ENCODE results near the gene KRTAP25-1.

KRTAP25-1 gene

DNA sequence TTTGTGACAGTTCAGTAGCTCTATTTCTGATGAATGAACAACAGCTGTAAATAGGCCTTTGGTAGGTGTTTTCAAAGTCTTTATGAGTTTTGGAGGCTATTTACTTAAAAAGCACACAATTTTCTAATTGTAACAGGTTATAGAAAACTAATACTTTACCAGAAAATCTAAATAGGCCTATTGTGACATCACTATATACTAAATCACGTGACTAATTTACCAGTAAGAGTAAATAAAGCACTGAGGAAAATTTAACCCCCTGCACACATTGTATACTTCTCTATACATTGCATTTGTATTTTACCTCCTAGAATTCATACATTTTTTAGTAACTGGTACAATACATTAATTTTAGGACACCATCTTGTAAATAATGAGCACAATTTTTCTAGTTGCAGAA is 15.8 kb upstream of the KRTAP25-1 start:
- Histone ChIP-seq H3K14ac (ENCODE audit: low read length) (no peak overlapping the region), H3K23ac (ENCODE audit: low read length) (no peak overlapping the region), H3K27me3 (ENCODE audit: insufficient read depth, low read length) (no peaks in the 10 kb centered on the region), H3K79me1 (ENCODE audit: low read length) (no peaks in the 10 kb centered on the region), H3K4ac (ENCODE audit: low read depth, low read length) (no peak overlapping the region), H4K12ac (ENCODE audit: low read depth, low read length) (no peak overlapping the region), H2AFZ (ENCODE audit: insufficient read depth, low read length, poor library complexity) (no peak overlapping the region), H3K9me3 (ENCODE audit: insufficient read depth, low read depth, low read length) (no peaks in the 10 kb centered on the region), H3K18ac (ENCODE audit: low read length) (no peak overlapping the region), H4K91ac (ENCODE audit: low read depth, low read length) (no peak overlapping the region), H3K36me3 (ENCODE audit: control insufficient read depth in 1 of 2, insufficient read depth in 2 of 2, low read length in 2 of 2) (no peaks in the 10 kb centered on the region), H3K4me3 (ENCODE audit: low read depth, low read length) (no peak overlapping the region), H2BK5ac (ENCODE audit: low read depth, low read length, poor library complexity) (no peak overlapping the region), H3K9ac (ENCODE audit: low read length) (no peak overlapping the region), H3K79me2 (ENCODE audit: control insufficient read depth, insufficient read depth, low read length, poor library complexity) (no peaks in the 10 kb centered on the region), H3K4me1 (ENCODE audit: control insufficient read depth in 1 of 2, insufficient read depth in 2 of 2, low read length in 2 of 2) (no peaks in the 10 kb centered on the region), H2BK120ac (ENCODE audit: insufficient read depth, low read length, poor library complexity) (no peak overlapping the region), H2AK5ac (ENCODE audit: low read length) (no peak overlapping the region), H3K4me2 (ENCODE audit: low read length) (no peak overlapping the region), H4K8ac (ENCODE audit: low read depth, low read length) (no peak overlapping the region), H3K27ac (ENCODE audit: low read depth, low read length) (no peak overlapping the region), H2BK12ac (ENCODE audit: low read length) (no peak overlapping the region)
- no CpG with 5 or more reads among the region's 1 CpG for WGBS (ENCODE audit: extremely low coverage, insufficient coverage, insufficient read length)
- no peak for DNase-seq

GRCh38 chr21:30282850-30283249 is 6.5 kb downstream of the KRTAP25-1 start, which contains the start of gene KRTAP24-1:
TSS of gene KRTAP24-1 (minus strand) at chr21:30282950. CDS start at chr21:30282932, 18 bp downstream.
- Histone ChIP-seq H3K9me3 (ENCODE audit: insufficient read depth, low read depth, low read length) (no peaks in the 10 kb centered on the region), H4K12ac (ENCODE audit: low read depth, low read length) (no peak within 1 kb of the TSS), H3K14ac (ENCODE audit: low read length) (no peak within 1 kb of the TSS), H3K18ac (ENCODE audit: low read length) (no peak within 1 kb of the TSS), H4K8ac (ENCODE audit: low read depth, low read length) (no peak within 1 kb of the TSS), H3K23ac (ENCODE audit: low read length) (no peak within 1 kb of the TSS), H3K4me1 (ENCODE audit: control insufficient read depth in 1 of 2, insufficient read depth in 2 of 2, low read length in 2 of 2) (no peaks in the 10 kb centered on the region), H3K4me2 (ENCODE audit: low read length) (no peak within 1 kb of the TSS), H2BK12ac (ENCODE audit: low read length) (no peak within 1 kb of the TSS), H3K27me3 (ENCODE audit: insufficient read depth, low read length) (no peaks in the 10 kb centered on the region), H2AK5ac (ENCODE audit: low read length) (no peak within 1 kb of the TSS), H3K4me3 (ENCODE audit: low read depth, low read length) (peak within 1 kb of the TSS; percentile 26), H3K4ac (ENCODE audit: low read depth, low read length) (no peak within 1 kb of the TSS), H2AFZ (ENCODE audit: insufficient read depth, low read length, poor library complexity) (no peak within 1 kb of the TSS), H3K36me3 (ENCODE audit: control insufficient read depth in 1 of 2, insufficient read depth in 2 of 2, low read length in 2 of 2) (no peaks in the 10 kb centered on the region), H2BK120ac (ENCODE audit: insufficient read depth, low read length, poor library complexity) (no peak within 1 kb of the TSS), H3K27ac (ENCODE audit: low read depth, low read length) (no peak within 1 kb of the TSS), H2BK5ac (ENCODE audit: low read depth, low read length, poor library complexity) (no peak within 1 kb of the TSS), H3K79me2 (ENCODE audit: control insufficient read depth, insufficient read depth, low read length, poor library complexity) (no peaks in the 10 kb centered on the region), H3K9ac (ENCODE audit: low read length) (no peak within 1 kb of the TSS), H3K79me1 (ENCODE audit: low read length) (no peaks in the 10 kb centered on the region), H4K91ac (ENCODE audit: low read depth, low read length) (no peak within 1 kb of the TSS)
- no CpG with 5 or more reads among the region's 3 CpGs for WGBS (ENCODE audit: extremely low coverage, insufficient coverage, insufficient read length)
- no peak for DNase-seq

- H3K23ac ChIP-seq (ENCODE audit: low read length): no peak overlapping the region
- H3K18ac ChIP-seq (ENCODE audit: low read length): no peak overlapping the region
- H3K79me2 ChIP-seq (ENCODE audit: control insufficient read depth, insufficient read depth, low read length, poor library complexity): no peaks in the 10 kb centered on the region
- H3K9me3 ChIP-seq (ENCODE audit: insufficient read depth, low read depth, low read length): no peaks in the 10 kb centered on the region
- no peaks in the 10 kb centered on the region for H3K27me3 ChIP-seq (ENCODE audit: insufficient read depth, low read length)
- peak in 1 of 2 donors; percentile 5 for DNase-seq
- no peak overlapping the region for H2AK5ac ChIP-seq (ENCODE audit: low read length)
- no peak overlapping the region for H4K8ac ChIP-seq (ENCODE audit: low read depth, low read length)
- no peaks in the 10 kb centered on the region for H3K79me1 ChIP-seq (ENCODE audit: low read length)
- H4K12ac ChIP-seq (ENCODE audit: low read depth, low read length): no peak overlapping the region
- no peak overlapping the region for H3K4me2 ChIP-seq (ENCODE audit: low read length)
- no peak overlapping the region for H3K4me3 ChIP-seq (ENCODE audit: low read depth, low read length)
- H4K91ac ChIP-seq (ENCODE audit: low read depth, low read length): no peak overlapping the region
- H2BK120ac ChIP-seq (ENCODE audit: insufficient read depth, low read length, poor library complexity): no peak overlapping the region
- no peak overlapping the region for H2AFZ ChIP-seq (ENCODE audit: insufficient read depth, low read length, poor library complexity)
- no peak overlapping the region for H3K14ac ChIP-seq (ENCODE audit: low read length)
- no peaks in the 10 kb centered on the region for H3K4me1 ChIP-seq (ENCODE audit: control insufficient read depth in 1 of 2, insufficient read depth in 2 of 2, low read length in 2 of 2)
- no peaks in the 10 kb centered on the region for H3K36me3 ChIP-seq (ENCODE audit: control insufficient read depth in 1 of 2, insufficient read depth in 2 of 2, low read length in 2 of 2)
- no peak overlapping the region for H3K4ac ChIP-seq (ENCODE audit: low read depth, low read length)
- H3K27ac ChIP-seq (ENCODE audit: low read depth, low read length): no peak overlapping the region
- H2BK12ac ChIP-seq (ENCODE audit: low read length): no peak overlapping the region
- no peak overlapping the region for H2BK5ac ChIP-seq (ENCODE audit: low read depth, low read length, poor library complexity)
- no CpG with 5 or more reads among the region's 1 CpG for WGBS (ENCODE audit: extremely low coverage, insufficient coverage, insufficient read length)
- no peak overlapping the region for H3K9ac ChIP-seq (ENCODE audit: low read length)
Observed at GRCh38 chr21:30271611-30272010, 17.7 kb downstream of the KRTAP25-1 start.

GRCh38 chr21:30271156-30271555 is 18.2 kb downstream of the KRTAP25-1 start:
- Histone ChIP-seq H2BK120ac (ENCODE audit: insufficient read depth, low read length, poor library complexity) (no peak overlapping the region), H2AK5ac (ENCODE audit: low read length) (no peak overlapping the region), H3K4me2 (ENCODE audit: low read length) (no peak overlapping the region), H3K27ac (ENCODE audit: low read depth, low read length) (no peak overlapping the region), H3K14ac (ENCODE audit: low read length) (no peak overlapping the region), H3K4me3 (ENCODE audit: low read depth, low read length) (no peak overlapping the region), H3K9me3 (ENCODE audit: insufficient read depth, low read depth, low read length) (no peaks in the 10 kb centered on the region), H4K12ac (ENCODE audit: low read depth, low read length) (no peak overlapping the region), H3K79me2 (ENCODE audit: control insufficient read depth, insufficient read depth, low read length, poor library complexity) (no peaks in the 10 kb centered on the region), H2AFZ (ENCODE audit: insufficient read depth, low read length, poor library complexity) (no peak overlapping the region), H2BK5ac (ENCODE audit: low read depth, low read length, poor library complexity) (no peak overlapping the region), H2BK12ac (ENCODE audit: low read length) (no peak overlapping the region), H3K18ac (ENCODE audit: low read length) (no peak overlapping the region), H3K79me1 (ENCODE audit: low read length) (no peaks in the 10 kb centered on the region), H4K8ac (ENCODE audit: low read depth, low read length) (no peak overlapping the region), H3K4ac (ENCODE audit: low read depth, low read length) (no peak overlapping the region), H4K91ac (ENCODE audit: low read depth, low read length) (no peak overlapping the region), H3K9ac (ENCODE audit: low read length) (no peak overlapping the region), H3K36me3 (ENCODE audit: control insufficient read depth in 1 of 2, insufficient read depth in 2 of 2, low read length in 2 of 2) (no peaks in the 10 kb centered on the region), H3K23ac (ENCODE audit: low read length) (no peak overlapping the region), H3K27me3 (ENCODE audit: insufficient read depth, low read length) (no peaks in the 10 kb centered on the region), H3K4me1 (ENCODE audit: control insufficient read depth in 1 of 2, insufficient read depth in 2 of 2, low read length in 2 of 2) (no peaks in the 10 kb centered on the region)
- DNase-seq: no peak
- no CpG with 5 or more reads among the region's 5 CpGs for WGBS (ENCODE audit: extremely low coverage, insufficient coverage, insufficient read length)

Data from trophoblast cell (in vitro differentiated cells and primary cell).